Neural cell (in vitro differentiated cells): Measurements from ENCODE around the gene COL27A1. TPM values are rescaled to one million over a fixed set of nuclear protein-coding genes. Genes with fewer than 3 reads are reported as not detected.

Source experiments
- H2AFZ ChIP-seq: fragments of 200-600, 300-800 bp; sonication (generic), shearing (Covaris generic); 2 replicates; pipeline ENCODE4 v1.6.0; 2014; ENCODE audit warnings: low read depth, mild to moderate bottlenecking, antibody characterized with exemption, low read length, moderate library complexity
- H3F3A ChIP-seq: fragments of 200-600 bp; shearing (Covaris generic); 2 replicates; pipeline ENCODE4 v1.6.1; 2016; ENCODE audit warnings: mild to moderate bottlenecking, moderate library complexity, mixed read lengths, antibody characterized with exemption, low read length; ENCODE audit not compliant: insufficient read depth, poor library complexity, severe bottlenecking
- H3K27ac ChIP-seq: fragments of 200-600, 300-800 bp; sonication (generic), shearing (Covaris generic); 2 replicates; pipeline ENCODE4 v1.5.1; 2014; ENCODE audit warnings: mild to moderate bottlenecking, low read length, moderate library complexity
- H3K27me3 ChIP-seq: fragments of 300-800, 200-600 bp; sonication (generic), shearing (Covaris generic); 2 replicates; pipeline ENCODE4 v1.6.0; 2014; ENCODE audit warnings: mild to moderate bottlenecking, low read depth, low read length, moderate library complexity; ENCODE audit not compliant: insufficient read depth
- H3K36me3 ChIP-seq: fragments of 300-800, 200-600 bp; sonication (generic), shearing (Covaris generic); 2 replicates; pipeline ENCODE4 v1.5.1; 2014; ENCODE audit warnings: mild to moderate bottlenecking, antibody characterized with exemption, low read length, moderate library complexity; ENCODE audit not compliant: insufficient read depth
- H3K4me2 ChIP-seq: fragments of 300-800, 200-600 bp; sonication (generic), shearing (Covaris generic); 2 replicates; pipeline ENCODE4 v1.6.0; 2014; ENCODE audit warnings: mild to moderate bottlenecking, low read length
- H3K4me3 ChIP-seq: fragments of 300-800, 200-600 bp; sonication (generic), shearing (Covaris generic); 2 replicates; pipeline ENCODE4 v1.5.1; 2014; ENCODE audit warnings: mild to moderate bottlenecking, low read length, moderate library complexity
- H3K79me2 ChIP-seq: fragments of 200-600 bp; shearing (Covaris generic); replicated peaks from 2 replicates; pipeline ENCODE4 v1.6.0; 2014; ENCODE audit warnings: mild to moderate bottlenecking, low read length, moderate library complexity; ENCODE audit not compliant: insufficient read depth
- H3K9ac ChIP-seq: fragments of 300-800, 200-600 bp; sonication (generic), shearing (Covaris generic); 2 replicates; pipeline ENCODE4 v1.6.1; 2016; ENCODE audit warnings: mild to moderate bottlenecking, low read length, mixed read lengths
- H3K9me2 ChIP-seq: fragments of 200-600 bp; shearing (Covaris generic); 2 replicates; pipeline ENCODE4 v1.6.1; 2016; ENCODE audit warnings: mild to moderate bottlenecking, low read length, mixed read lengths; ENCODE audit not compliant: insufficient read depth
- H3K9me3 ChIP-seq: fragments of 200-600, 300-800 bp; sonication (generic), shearing (Covaris generic); 2 replicates; pipeline ENCODE4 v1.6.1; 2016; ENCODE audit warnings: mild to moderate bottlenecking, mixed run types, low read length, moderate library complexity, mixed read lengths
- H4K20me1 ChIP-seq: fragments of 200-600 bp; shearing (Covaris generic); 2 replicates; pipeline ENCODE4 v1.6.1; 2016; ENCODE audit warnings: mild to moderate bottlenecking, mixed run types; ENCODE audit not compliant: insufficient read depth
- EP300 ChIP-seq: fragments of 450-650 bp; conservative IDR thresholded peaks from 2 replicates; pipeline ENCODE4 v1.6.1; 2014; ENCODE audit warnings: antibody characterized with exemption, mild to moderate bottlenecking, moderate library complexity; ENCODE audit not compliant: poor library complexity, severe bottlenecking
- EZH2 ChIP-seq: fragments of 200-600, 300-800 bp; shearing (Covaris generic), sonication (generic); IDR thresholded peaks from 2 replicates; pipeline ENCODE4 v1.6.1; 2014; ENCODE audit warnings: antibody characterized with exemption, low read length, borderline replicate concordance, mild to moderate bottlenecking; ENCODE audit not compliant: insufficient read depth, poor library complexity, severe bottlenecking
- MXI1 ChIP-seq: fragments of 450-650 bp; conservative IDR thresholded peaks from 2 replicates; pipeline ENCODE4 v1.6.1; 2014; ENCODE audit warnings: antibody characterized with exemption, mild to moderate bottlenecking; ENCODE audit not compliant: poor library complexity, severe bottlenecking
- POLR2AphosphoS5 ChIP-seq: IDR thresholded peaks from 2 replicates; pipeline ENCODE4 v1.6.1; 2012
- RAD21 ChIP-seq: fragments of 450-650 bp; conservative IDR thresholded peaks from 2 replicates; pipeline ENCODE4 v1.6.1; 2014; ENCODE audit warnings: antibody characterized with exemption, mild to moderate bottlenecking, moderate library complexity
- SMC3 ChIP-seq: fragments of 450-650 bp; conservative IDR thresholded peaks from 2 replicates; pipeline ENCODE4 v1.6.1; 2014; ENCODE audit warnings: antibody characterized with exemption, mild to moderate bottlenecking, moderate library complexity; ENCODE audit not compliant: poor library complexity
- TAF1 ChIP-seq: IDR thresholded peaks from 2 replicates; pipeline ENCODE4 v1.6.1; 2012; ENCODE audit warnings: low read depth
- polyA plus RNA-seq: library from polyadenylated mRNA; depleted of rRNA; stranded (reverse); fragments of >200 nt; gene quantifications from 2 replicates; pipeline ENCODE4 v1.2.3, GENCODE V29; 2014
- TF ChIP-seq, protein P1 (sequence below): IDR thresholded peaks from 2 replicates; pipeline ENCODE4 v1.6.1; 2012; ENCODE audit warnings: borderline replicate concordance
- TF ChIP-seq, protein P2 (sequence below): fragments of 450-650 bp; IDR thresholded peaks from 2 replicates; pipeline ENCODE4 v1.5.1; 2014; ENCODE audit warnings: antibody characterized with exemption, mild to moderate bottlenecking, moderate library complexity; ENCODE audit not compliant: poor library complexity, severe bottlenecking

The COL27A1 gene
- polyA plus RNA-seq, 1 donor from 2014 or later: 0.25 TPM

DNA sequence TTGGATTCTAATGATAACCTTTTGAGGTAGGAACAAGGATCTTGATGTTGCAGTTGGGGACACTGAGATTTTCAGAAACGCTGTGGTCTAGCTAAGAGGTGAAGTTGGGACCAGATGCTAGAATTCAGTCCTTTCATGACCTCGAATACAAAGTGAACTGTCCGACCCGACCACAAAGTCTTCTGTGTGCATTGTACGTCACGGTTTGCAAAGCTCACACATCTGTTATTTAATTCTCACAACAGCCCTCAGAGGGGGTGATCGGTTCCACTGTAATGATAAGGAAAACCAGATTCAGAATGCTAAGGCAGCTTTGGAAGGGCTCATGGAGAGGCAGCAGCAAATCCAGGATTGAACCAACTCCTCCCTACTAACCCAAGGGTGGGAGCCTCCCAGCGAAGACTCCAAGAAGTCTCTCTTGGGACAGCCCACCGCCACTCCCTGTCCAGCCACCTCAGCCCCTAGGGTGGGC, 39.6 kb upstream of the COL27A1 start:
- Histone ChIP-seq H3K79me2 (no peaks in the 10 kb centered on the region), H3K27ac (no peak overlapping the region), H3K9me2 (no peaks in the 10 kb centered on the region), H3K9me3 (no peaks in the 10 kb centered on the region), H3K27me3 (no peaks in the 10 kb centered on the region), H3K9ac (no peak overlapping the region), H4K20me1 (no peaks in the 10 kb centered on the region), H3F3A (no peaks in the 10 kb centered on the region), H3K36me3 (no peaks in the 10 kb centered on the region), H2AFZ (no peak overlapping the region), H3K4me2 (no peak overlapping the region), H3K4me3 (no peak overlapping the region)
- TF ChIP-seq POLR2AphosphoS5: no peak
- no peak for TF ChIP-seq EZH2
- no peak for TF ChIP-seq EP300
- TF ChIP-seq, protein P1, sequence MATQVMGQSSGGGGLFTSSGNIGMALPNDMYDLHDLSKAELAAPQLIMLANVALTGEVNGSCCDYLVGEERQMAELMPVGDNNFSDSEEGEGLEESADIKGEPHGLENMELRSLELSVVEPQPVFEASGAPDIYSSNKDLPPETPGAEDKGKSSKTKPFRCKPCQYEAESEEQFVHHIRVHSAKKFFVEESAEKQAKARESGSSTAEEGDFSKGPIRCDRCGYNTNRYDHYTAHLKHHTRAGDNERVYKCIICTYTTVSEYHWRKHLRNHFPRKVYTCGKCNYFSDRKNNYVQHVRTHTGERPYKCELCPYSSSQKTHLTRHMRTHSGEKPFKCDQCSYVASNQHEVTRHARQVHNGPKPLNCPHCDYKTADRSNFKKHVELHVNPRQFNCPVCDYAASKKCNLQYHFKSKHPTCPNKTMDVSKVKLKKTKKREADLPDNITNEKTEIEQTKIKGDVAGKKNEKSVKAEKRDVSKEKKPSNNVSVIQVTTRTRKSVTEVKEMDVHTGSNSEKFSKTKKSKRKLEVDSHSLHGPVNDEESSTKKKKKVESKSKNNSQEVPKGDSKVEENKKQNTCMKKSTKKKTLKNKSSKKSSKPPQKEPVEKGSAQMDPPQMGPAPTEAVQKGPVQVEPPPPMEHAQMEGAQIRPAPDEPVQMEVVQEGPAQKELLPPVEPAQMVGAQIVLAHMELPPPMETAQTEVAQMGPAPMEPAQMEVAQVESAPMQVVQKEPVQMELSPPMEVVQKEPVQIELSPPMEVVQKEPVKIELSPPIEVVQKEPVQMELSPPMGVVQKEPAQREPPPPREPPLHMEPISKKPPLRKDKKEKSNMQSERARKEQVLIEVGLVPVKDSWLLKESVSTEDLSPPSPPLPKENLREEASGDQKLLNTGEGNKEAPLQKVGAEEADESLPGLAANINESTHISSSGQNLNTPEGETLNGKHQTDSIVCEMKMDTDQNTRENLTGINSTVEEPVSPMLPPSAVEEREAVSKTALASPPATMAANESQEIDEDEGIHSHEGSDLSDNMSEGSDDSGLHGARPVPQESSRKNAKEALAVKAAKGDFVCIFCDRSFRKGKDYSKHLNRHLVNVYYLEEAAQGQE: no peak
- no peak for TF ChIP-seq SMC3
- TF ChIP-seq, protein P2, sequence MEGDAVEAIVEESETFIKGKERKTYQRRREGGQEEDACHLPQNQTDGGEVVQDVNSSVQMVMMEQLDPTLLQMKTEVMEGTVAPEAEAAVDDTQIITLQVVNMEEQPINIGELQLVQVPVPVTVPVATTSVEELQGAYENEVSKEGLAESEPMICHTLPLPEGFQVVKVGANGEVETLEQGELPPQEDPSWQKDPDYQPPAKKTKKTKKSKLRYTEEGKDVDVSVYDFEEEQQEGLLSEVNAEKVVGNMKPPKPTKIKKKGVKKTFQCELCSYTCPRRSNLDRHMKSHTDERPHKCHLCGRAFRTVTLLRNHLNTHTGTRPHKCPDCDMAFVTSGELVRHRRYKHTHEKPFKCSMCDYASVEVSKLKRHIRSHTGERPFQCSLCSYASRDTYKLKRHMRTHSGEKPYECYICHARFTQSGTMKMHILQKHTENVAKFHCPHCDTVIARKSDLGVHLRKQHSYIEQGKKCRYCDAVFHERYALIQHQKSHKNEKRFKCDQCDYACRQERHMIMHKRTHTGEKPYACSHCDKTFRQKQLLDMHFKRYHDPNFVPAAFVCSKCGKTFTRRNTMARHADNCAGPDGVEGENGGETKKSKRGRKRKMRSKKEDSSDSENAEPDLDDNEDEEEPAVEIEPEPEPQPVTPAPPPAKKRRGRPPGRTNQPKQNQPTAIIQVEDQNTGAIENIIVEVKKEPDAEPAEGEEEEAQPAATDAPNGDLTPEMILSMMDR: no peak
- no peak for TF ChIP-seq TAF1
- no peak for TF ChIP-seq MXI1
- TF ChIP-seq RAD21: no peak

DNA sequence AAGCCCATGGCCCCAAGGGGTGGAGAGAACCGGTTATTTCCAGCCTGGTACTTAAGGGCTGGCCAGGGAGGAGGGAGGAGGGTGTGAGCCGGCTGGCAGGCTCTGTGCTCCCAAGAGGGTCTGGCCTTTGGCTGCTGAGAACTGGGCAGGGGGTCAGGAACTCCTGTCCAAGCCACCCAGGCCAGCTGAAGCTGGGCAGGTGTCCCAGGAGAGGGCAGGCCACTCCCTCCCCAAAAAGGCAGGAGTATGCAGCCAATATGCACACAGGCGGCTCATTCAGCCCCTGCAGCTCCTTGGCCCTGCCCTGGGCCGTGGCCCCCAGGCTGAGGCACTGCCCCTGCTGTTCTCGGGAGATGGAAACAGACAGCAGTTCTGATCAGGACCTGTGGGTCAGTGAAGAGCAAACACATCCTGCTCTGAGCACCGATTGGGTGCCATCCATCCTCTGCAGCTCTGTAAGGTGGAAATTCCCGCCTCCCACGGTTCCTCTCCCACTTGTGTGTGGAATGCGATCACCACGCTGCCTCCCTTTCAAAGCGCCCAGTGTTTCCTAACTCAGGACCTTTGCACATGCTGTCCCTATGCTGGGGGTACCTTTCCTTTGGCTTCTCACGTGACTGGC, 39.1 kb upstream of the COL27A1 start:
- Histone ChIP-seq H3K9me2 (no peaks in the 10 kb centered on the region), H3K27me3 (no peaks in the 10 kb centered on the region), H3K4me3 (no peak overlapping the region), H3F3A (no peaks in the 10 kb centered on the region), H3K27ac (no peak overlapping the region), H3K9ac (no peak overlapping the region), H3K4me2 (no peak overlapping the region), H3K79me2 (no peaks in the 10 kb centered on the region), H2AFZ (no peak overlapping the region), H4K20me1 (no peaks in the 10 kb centered on the region), H3K36me3 (no peaks in the 10 kb centered on the region), H3K9me3 (no peaks in the 10 kb centered on the region)
- TF ChIP-seq, protein P1: no peak
- TF ChIP-seq POLR2AphosphoS5: no peak
- no peak for TF ChIP-seq EZH2
- TF ChIP-seq RAD21: no peak
- no peak for TF ChIP-seq TAF1
- TF ChIP-seq, protein P2: no peak
- TF ChIP-seq EP300: no peak
- no peak for TF ChIP-seq MXI1
- TF ChIP-seq SMC3: no peak
